HEK293 (cell line): ENCODE measurements around the gene INPP5A.

Experiments used
- CTCF ChIA-PET: fragments of 350-600 bp; formaldehyde crosslinking; extraction: SDS; loops from one replicate; lab custom pipeline; 2021; ENCODE audit warnings: antibody characterized with exemption; lab: Yijun Ruan, JAX
- POLR2A ChIA-PET: fragments of 300-600 bp; formaldehyde crosslinking; extraction: SDS; loops from one replicate; lab custom pipeline; 2020; ENCODE audit warnings: antibody characterized with exemption, inconsistent platforms; lab: Yijun Ruan, JAX
- H3K27ac ChIP-seq: fragments of 200-500 bp; sonication (Bioruptor generic); 2 replicates; pipeline ENCODE4 v1.5.1; 2014; ENCODE audit warnings: low read depth, low read length, control low read depth, inconsistent platforms; ENCODE audit errors: extremely low read depth
- H3K36me3 ChIP-seq, 2 experiments: fragments of 200-500 bp in 1 of 2; sonication (Bioruptor generic) in 1 of 2; 1 replicate in 1 of 2; 2 replicates in 1 of 2; pipeline ENCODE4 v1.5.1; 2014 to 2017; ENCODE audit warnings: inconsistent platforms in 2 of 2, low read length in 2 of 2; ENCODE audit not compliant: control insufficient read depth in 2 of 2, insufficient read depth in 1 of 2
- H3K4me1 ChIP-seq: fragments of 200-500 bp; sonication (Bioruptor generic); 2 replicates; pipeline ENCODE4 v1.5.1; 2014; ENCODE audit warnings: mild to moderate bottlenecking, low read length, inconsistent platforms; ENCODE audit not compliant: control insufficient read depth, insufficient read depth
- H3K4me3 ChIP-seq: 2 replicates; pipeline ENCODE4 v1.5.1; 2011; ENCODE audit warnings: low read depth, mild to moderate bottlenecking, control low read depth, low read length, moderate library complexity
- H3K9me3 ChIP-seq: fragments of 200-500 bp; sonication (Bioruptor generic); 2 replicates; pipeline ENCODE4 v1.5.1; 2014; ENCODE audit warnings: low read depth, low read length, inconsistent platforms; ENCODE audit not compliant: control insufficient read depth, insufficient read depth
- EGR2 ChIP-seq: fragments of 450-650 bp; formaldehyde crosslinking; IDR thresholded peaks from 2 replicates; pipeline ENCODE4 v1.5.1; 2016; ENCODE audit warnings: low read depth, missing biosample characterization, missing genetic modification characterization
- FEZF1 ChIP-seq: fragments of 450-650 bp; formaldehyde crosslinking; IDR thresholded peaks from 2 replicates; pipeline ENCODE4 v1.5.1; 2016; ENCODE audit warnings: missing biosample characterization, missing genetic modification characterization
- HOXA7 ChIP-seq: sonication (generic); formaldehyde crosslinking; IDR thresholded peaks from 2 replicates; pipeline ENCODE4 v1.8.1; 2022; ENCODE audit warnings: missing genetic modification reagents, borderline replicate concordance
- SCRT2 ChIP-seq: fragments of 450-650 bp; formaldehyde crosslinking; IDR thresholded peaks from 2 replicates; pipeline ENCODE4 v1.5.1; 2016; ENCODE audit warnings: missing biosample characterization, missing genetic modification characterization
- SP7 ChIP-seq: fragments of 450-650 bp; formaldehyde crosslinking; IDR thresholded peaks from 2 replicates; pipeline ENCODE4 v1.5.1; 2016; ENCODE audit warnings: missing biosample characterization, missing genetic modification characterization
- TRIM28 ChIP-seq: IDR thresholded peaks from 2 replicates; pipeline ENCODE4 v1.6.1; 2011; ENCODE audit warnings: low read length, control low read depth, borderline replicate concordance
- ZBTB20 ChIP-seq: fragments of 450-650 bp; formaldehyde crosslinking; IDR thresholded peaks from 2 replicates; pipeline ENCODE4 v1.5.1; 2016; ENCODE audit warnings: missing biosample characterization, missing genetic modification characterization
- ZFHX2 ChIP-seq: fragments of 450-650 bp; formaldehyde crosslinking; conservative IDR thresholded peaks from 2 replicates; pipeline ENCODE4 v1.5.1; 2016; ENCODE audit warnings: missing biosample characterization, missing genetic modification characterization
- ZNF10 ChIP-seq: fragments of 450-650 bp; formaldehyde crosslinking; IDR thresholded peaks from 2 replicates; pipeline ENCODE4 v1.5.1; 2017; ENCODE audit warnings: missing biosample characterization, missing genetic modification characterization
- ZNF221 ChIP-seq: fragments of 450-650 bp; formaldehyde crosslinking; IDR thresholded peaks from 2 replicates; pipeline ENCODE4 v1.5.1; 2017; ENCODE audit warnings: missing biosample characterization, missing genetic modification characterization, borderline replicate concordance
- ZNF274 ChIP-seq, 2 experiments: fragments of 200-500 bp in 1 of 2; fragments of 450-650 bp in 1 of 2; sonication (Bioruptor generic) in 1 of 2; formaldehyde crosslinking in 1 of 2; IDR thresholded peaks; 2 replicates each; pipeline versions ENCODE4 v1.5.1 to v1.6.1; 2014 to 2016; ENCODE audit warnings: borderline replicate concordance in 1 of 2, inconsistent platforms in 1 of 2, low read length in 1 of 2, missing biosample characterization in 1 of 2, missing genetic modification characterization in 1 of 2
- ZNF324 ChIP-seq: fragments of 450-650 bp; formaldehyde crosslinking; IDR thresholded peaks from 2 replicates; pipeline ENCODE4 v1.5.1; 2016; ENCODE audit warnings: missing biosample characterization, missing genetic modification characterization
- ZNF404 ChIP-seq: fragments of 450-650 bp; formaldehyde crosslinking; IDR thresholded peaks from 2 replicates; pipeline ENCODE4 v1.5.1; 2017; ENCODE audit warnings: missing biosample characterization, missing genetic modification characterization
- ZNF501 ChIP-seq: fragments of 450-650 bp; formaldehyde crosslinking; IDR thresholded peaks from 2 replicates; pipeline ENCODE4 v1.5.1; 2016; ENCODE audit warnings: missing biosample characterization, missing genetic modification characterization
- ZNF510 ChIP-seq: fragments of 450-650 bp; formaldehyde crosslinking; IDR thresholded peaks from 2 replicates; pipeline ENCODE4 v1.5.1; 2018; ENCODE audit warnings: mild to moderate bottlenecking, missing genetic modification characterization, missing biosample characterization; ENCODE audit not compliant: insufficient replicate concordance
- ZNF571 ChIP-seq: fragments of 450-650 bp; formaldehyde crosslinking; IDR thresholded peaks from 2 replicates; pipeline ENCODE4 v1.5.0; 2017; ENCODE audit warnings: missing biosample characterization, missing genetic modification characterization
- ZNF624 ChIP-seq: fragments of 450-650 bp; formaldehyde crosslinking; IDR thresholded peaks from 2 replicates; pipeline ENCODE4 v1.5.1; 2017; ENCODE audit warnings: missing biosample characterization, missing genetic modification characterization
- ZNF830 ChIP-seq: fragments of 450-650 bp; IDR thresholded peaks from 2 replicates; pipeline ENCODE4 v1.5.0; 2018; ENCODE audit warnings: missing biosample characterization, missing genetic modification characterization, low read depth, mild to moderate bottlenecking, moderate library complexity
- TF ChIP-seq, protein P1 (sequence below): fragments of 450-650 bp; formaldehyde crosslinking; IDR thresholded peaks from 2 replicates; pipeline ENCODE4 v1.5.1; 2016; ENCODE audit warnings: missing biosample characterization, missing genetic modification characterization
- TF ChIP-seq, protein P2 (sequence below): fragments of 450-650 bp; formaldehyde crosslinking; IDR thresholded peaks from 2 replicates; pipeline ENCODE4 v1.5.1; 2016; ENCODE audit warnings: missing biosample characterization, missing genetic modification characterization

Gene INPP5A

DNA sequence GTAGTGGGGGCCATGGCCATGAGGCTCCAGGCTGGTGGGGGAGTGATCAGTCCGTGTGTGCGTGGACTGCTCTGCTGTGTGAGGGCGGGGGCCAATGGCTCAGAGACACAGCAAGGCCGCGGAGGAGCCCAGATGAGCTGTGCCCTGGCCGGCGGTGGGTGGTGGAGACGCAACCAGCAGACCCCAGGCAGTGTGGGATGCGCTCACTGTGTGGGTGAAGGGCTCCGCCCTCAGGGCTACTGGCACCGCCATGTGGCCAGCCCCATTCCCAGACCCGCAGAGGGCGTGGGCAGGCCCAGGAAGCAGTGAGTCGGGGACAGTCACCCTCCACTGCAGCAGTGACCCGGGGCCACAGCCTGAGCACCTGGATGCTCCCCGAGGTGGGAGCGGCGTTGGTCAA lies 239.2 kb downstream of the INPP5A start:
- Histone ChIP-seq H3K27ac (no peak overlapping the region), H3K36me3 (no peaks in the 10 kb centered on the region), H3K9me3 (no peaks in the 10 kb centered on the region), H3K4me3 (no peak overlapping the region), H3K4me1 (no peaks in the 10 kb centered on the region)
- CTCF ChIA-PET, result no interaction called here
- POLR2A ChIA-PET, result no interaction called here
- TF ChIP-seq ZNF501 (tag by site-specific recombination) (no peak), SCRT2 (tag by site-specific recombination) (no peak), ZNF571 (tag by site-specific recombination) (no peak), ZNF324 (tag by site-specific recombination) (no peak), EGR2 (peak; percentile 65), ZFHX2 (tag by site-specific recombination) (peak; percentile 61)
- TF ChIP-seq, all 188 proteins: peak for 2

DNA sequence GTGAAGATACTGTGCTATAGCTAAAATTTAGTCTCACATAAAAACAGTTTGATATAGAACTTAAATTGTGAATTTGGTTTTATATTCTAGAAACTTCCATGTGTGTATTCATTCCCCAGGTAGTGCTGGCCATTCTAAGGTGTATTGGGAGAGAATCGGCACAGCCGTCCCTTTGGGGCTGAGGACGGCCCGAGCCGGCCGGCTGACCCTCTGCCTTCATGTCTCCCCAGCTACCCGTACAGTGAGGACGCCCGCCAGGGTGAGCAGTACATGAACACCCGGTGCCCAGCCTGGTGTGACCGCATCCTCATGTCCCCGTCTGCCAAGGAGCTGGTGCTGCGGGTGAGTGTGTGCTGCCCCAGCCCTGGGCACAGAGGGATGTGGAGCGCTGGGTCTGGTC lies 239.9 kb downstream of the INPP5A start:
- Histone ChIP-seq H3K36me3 (no peaks in the 10 kb centered on the region), H3K9me3 (no peaks in the 10 kb centered on the region), H3K4me3 (no peak overlapping the region), H3K4me1 (no peaks in the 10 kb centered on the region), H3K27ac (no peak overlapping the region)
- ChIA-PET POLR2A (no interaction called here), CTCF (no interaction called here)
- TF ChIP-seq SP7 (tag by site-specific recombination) (no peak), ZNF274 (IDR thresholded peaks at IDR 0.05; ENCODE audit: low read length) (no peak), ZNF274 (tag by site-specific recombination; IDR thresholded peaks at IDR 0.05; ENCODE audit: borderline replicate concordance) (no peak), ZNF404 (tag by site-specific recombination) (no peak), ZBTB20 (tag by site-specific recombination) (no peak), HOXA7 (CRISPR knock-in tag) (no peak), ZNF10 (tag by site-specific recombination) (no peak), FEZF1 (tag by site-specific recombination) (no peak), ZNF830 (no peak), ZNF624 (tag by site-specific recombination) (no peak), TRIM28 (no peak), ZNF510 (tag by site-specific recombination) (no peak)
- TF ChIP-seq, protein P1, sequence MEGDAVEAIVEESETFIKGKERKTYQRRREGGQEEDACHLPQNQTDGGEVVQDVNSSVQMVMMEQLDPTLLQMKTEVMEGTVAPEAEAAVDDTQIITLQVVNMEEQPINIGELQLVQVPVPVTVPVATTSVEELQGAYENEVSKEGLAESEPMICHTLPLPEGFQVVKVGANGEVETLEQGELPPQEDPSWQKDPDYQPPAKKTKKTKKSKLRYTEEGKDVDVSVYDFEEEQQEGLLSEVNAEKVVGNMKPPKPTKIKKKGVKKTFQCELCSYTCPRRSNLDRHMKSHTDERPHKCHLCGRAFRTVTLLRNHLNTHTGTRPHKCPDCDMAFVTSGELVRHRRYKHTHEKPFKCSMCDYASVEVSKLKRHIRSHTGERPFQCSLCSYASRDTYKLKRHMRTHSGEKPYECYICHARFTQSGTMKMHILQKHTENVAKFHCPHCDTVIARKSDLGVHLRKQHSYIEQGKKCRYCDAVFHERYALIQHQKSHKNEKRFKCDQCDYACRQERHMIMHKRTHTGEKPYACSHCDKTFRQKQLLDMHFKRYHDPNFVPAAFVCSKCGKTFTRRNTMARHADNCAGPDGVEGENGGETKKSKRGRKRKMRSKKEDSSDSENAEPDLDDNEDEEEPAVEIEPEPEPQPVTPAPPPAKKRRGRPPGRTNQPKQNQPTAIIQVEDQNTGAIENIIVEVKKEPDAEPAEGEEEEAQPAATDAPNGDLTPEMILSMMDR (tag by site-specific recombination), result no peak
- TF ChIP-seq, protein P2, sequence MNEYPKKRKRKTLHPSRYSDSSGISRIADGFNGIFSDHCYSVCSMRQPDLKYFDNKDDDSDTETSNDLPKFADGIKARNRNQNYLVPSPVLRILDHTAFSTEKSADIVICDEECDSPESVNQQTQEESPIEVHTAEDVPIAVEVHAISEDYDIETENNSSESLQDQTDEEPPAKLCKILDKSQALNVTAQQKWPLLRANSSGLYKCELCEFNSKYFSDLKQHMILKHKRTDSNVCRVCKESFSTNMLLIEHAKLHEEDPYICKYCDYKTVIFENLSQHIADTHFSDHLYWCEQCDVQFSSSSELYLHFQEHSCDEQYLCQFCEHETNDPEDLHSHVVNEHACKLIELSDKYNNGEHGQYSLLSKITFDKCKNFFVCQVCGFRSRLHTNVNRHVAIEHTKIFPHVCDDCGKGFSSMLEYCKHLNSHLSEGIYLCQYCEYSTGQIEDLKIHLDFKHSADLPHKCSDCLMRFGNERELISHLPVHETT (tag by site-specific recombination), result no peak

DNA sequence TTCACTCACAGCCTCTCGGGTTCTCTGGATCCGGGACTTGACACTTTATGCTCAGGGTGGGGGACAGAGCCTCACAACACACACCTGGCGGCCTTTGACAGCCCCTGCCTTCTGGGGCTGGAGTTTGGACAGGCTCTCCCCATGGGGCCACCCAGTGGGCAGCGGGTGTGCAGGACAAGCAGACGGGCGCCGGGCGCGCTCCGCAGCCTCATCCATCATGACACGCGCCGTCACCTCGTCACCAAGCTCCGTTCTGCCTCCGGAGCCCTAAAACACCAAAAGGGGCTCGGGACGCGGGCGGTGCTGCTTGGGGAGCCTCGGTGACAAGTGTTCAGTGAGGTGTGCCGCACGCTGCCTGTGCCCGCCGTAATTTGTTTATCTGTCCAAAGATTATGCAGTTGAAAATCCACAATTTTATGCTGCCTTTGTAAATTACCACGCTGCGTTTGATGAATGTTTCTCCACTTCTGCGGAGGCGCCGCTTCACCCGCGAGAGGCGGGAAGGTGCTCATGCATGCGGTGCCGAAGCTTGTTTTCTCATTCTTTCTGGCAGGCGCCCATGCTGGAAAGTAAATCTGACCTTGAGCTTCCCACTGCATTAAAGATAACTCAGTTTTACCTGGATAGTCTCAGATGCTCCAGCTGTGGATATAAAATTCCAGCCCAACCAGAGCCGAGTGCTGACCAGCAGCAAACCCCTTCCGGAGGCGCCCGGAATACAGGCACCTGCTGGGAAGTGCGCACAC lies 242.1 kb downstream of the INPP5A start:
- Histone ChIP-seq H3K4me3 (no peak overlapping the region), H3K9me3 (no peaks in the 10 kb centered on the region), H3K4me1 (no peaks in the 10 kb centered on the region), H3K36me3 (no peaks in the 10 kb centered on the region), H3K27ac (no peak overlapping the region)
- ChIA-PET CTCF (no interaction called here), POLR2A (no interaction called here)
- no peak for TF ChIP-seq ZNF221 (tag by site-specific recombination)
- TF ChIP-seq SCRT2 (tag by site-specific recombination), result no peak
